Karpas-422 (cell line): Measurements from ENCODE around the gene C2CD4D. TPM values are rescaled to one million over a fixed set of nuclear protein-coding genes. Genes with fewer than 3 reads are reported as not detected.
"Not testable (repeated sequence)": the region's sequence is repeated elsewhere in the genome, so short reads cannot be mapped to it uniquely, and the experiment has no call there.

Experiments
- DNase-seq: peaks from one replicate; pipeline ENCODE4 v3.0.0-alpha.2; 2015
- H2AFZ ChIP-seq: fragments of 200-600 bp; sonication (generic); 2 replicates; pipeline ENCODE4 v1.6.1; 2014; ENCODE audit warnings: antibody characterized with exemption, low read length, mixed read lengths
- H3K27ac ChIP-seq: fragments of 200-600 bp; sonication (generic); 2 replicates; pipeline ENCODE4 v1.5.1; 2014; ENCODE audit warnings: mild to moderate bottlenecking, low read length, moderate library complexity
- H3K27me3 ChIP-seq: fragments of 200-600 bp; sonication (generic); 2 replicates; pipeline ENCODE4 v1.6.1; 2014; ENCODE audit warnings: low read length, mixed read lengths
- H3K36me3 ChIP-seq: fragments of 200-600 bp; sonication (generic); 2 replicates; pipeline ENCODE4 v1.6.1; 2014; ENCODE audit warnings: low read length, mixed read lengths; ENCODE audit not compliant: insufficient read depth
- H3K4me1 ChIP-seq: fragments of 200-600 bp; sonication (generic); 2 replicates; pipeline ENCODE4 v1.6.1; 2014; ENCODE audit warnings: mild to moderate bottlenecking, low read length, mixed read lengths
- H3K4me2 ChIP-seq: fragments of 200-600 bp; sonication (generic); 2 replicates; pipeline ENCODE4 v1.6.1; 2014; ENCODE audit warnings: low read length, low read depth, mild to moderate bottlenecking; ENCODE audit not compliant: poor library complexity, severe bottlenecking
- H3K4me3 ChIP-seq: fragments of 200-600 bp; sonication (generic); 2 replicates; pipeline ENCODE4 v1.5.1; 2014; ENCODE audit warnings: mild to moderate bottlenecking, antibody characterized with exemption, low read length, mixed read lengths
- H3K79me2 ChIP-seq: fragments of 200-600 bp; sonication (generic); 2 replicates; pipeline ENCODE4 v1.6.1; 2014; ENCODE audit warnings: mild to moderate bottlenecking, low read length, mixed read lengths
- H3K9ac ChIP-seq: fragments of 200-600 bp; sonication (generic); 2 replicates; pipeline ENCODE4 v1.6.0; 2014; ENCODE audit warnings: low read length
- H3K9me2 ChIP-seq: fragments of 200-600 bp; sonication (generic), shearing (Covaris generic); replicated peaks from 2 replicates; pipeline ENCODE4 v1.6.0; 2014; ENCODE audit warnings: mild to moderate bottlenecking, low read length, moderate library complexity; ENCODE audit not compliant: insufficient read depth
- H3K9me3 ChIP-seq: fragments of 300-700, 200-600 bp; sonication (generic); 2 replicates; pipeline ENCODE4 v1.6.1; 2014; ENCODE audit warnings: low read length, mixed read lengths
- H4K20me1 ChIP-seq: fragments of 200-600 bp; sonication (generic); 2 replicates; pipeline ENCODE4 v1.6.1; 2014; ENCODE audit warnings: mild to moderate bottlenecking, antibody characterized with exemption, low read length, low read depth; ENCODE audit not compliant: insufficient read depth
- total RNA-seq: library from RNA; depleted of rRNA; stranded (reverse); fragments of >200 nt; shearing (Covaris generic); gene quantifications from 2 replicates; pipeline ENCODE4 v1.2.3, GENCODE V29; 2014; ENCODE audit warnings: low replicate concordance

The C2CD4D gene
- total RNA-seq, 1 experiment from 2014 or later = not detected

- no peaks in the 10 kb centered on the region for H3K9me2 ChIP-seq
Measured at GRCh38 chr1:151864411-151864810, 24.8 kb upstream of the C2CD4D start.

GRCh38 chr1:151862604-151863003, 23.0 kb upstream of the C2CD4D start:
- Histone ChIP-seq H3K9me2 (no peaks in the 10 kb centered on the region), H3K79me2 (no peaks in the 10 kb centered on the region), H4K20me1 (no peaks in the 10 kb centered on the region), H3K9me3 (no peaks in the 10 kb centered on the region), H2AFZ (no peak overlapping the region), H3K36me3 (no peaks in the 10 kb centered on the region), H3K4me2 (no peak overlapping the region), H3K27ac (no peak overlapping the region), H3K27me3 (no peaks in the 10 kb centered on the region), H3K4me1 (peaks cover 7% of the 10 kb centered on the region; the same call in 1 of the 2 replicates), H3K4me3 (no peak overlapping the region), H3K9ac (no peak overlapping the region)
- no peak for DNase-seq

More at GRCh38 chr1:151864411-151864810, 24.8 kb upstream of the C2CD4D start:
- Histone ChIP-seq H4K20me1 (no peaks in the 10 kb centered on the region), H3K4me3 (no peak overlapping the region), H3K36me3 (no peaks in the 10 kb centered on the region), H3K27ac (no peak overlapping the region), H3K4me1 (peaks cover 7% of the 10 kb centered on the region; the same call in 1 of the 2 replicates), H3K79me2 (no peaks in the 10 kb centered on the region), H2AFZ (no peak overlapping the region), H3K9ac (no peak overlapping the region), H3K27me3 (no peaks in the 10 kb centered on the region), H3K9me3 (no peaks in the 10 kb centered on the region), H3K4me2 (no peak overlapping the region)
- DNase-seq = no peak

GRCh38 chr1:151860504-151861187, 21.0 kb upstream of the C2CD4D start:
- H2AFZ ChIP-seq = no peak overlapping the region
- no peaks in the 10 kb centered on the region for H3K9me2 ChIP-seq
- H3K4me1 ChIP-seq = peaks cover 7% of the 10 kb centered on the region; the same call in 1 of the 2 replicates
- H3K9ac ChIP-seq = no peak overlapping the region
- no peak overlapping the region for H3K27ac ChIP-seq
- H4K20me1 ChIP-seq = no peaks in the 10 kb centered on the region
- H3K27me3 ChIP-seq = no peaks in the 10 kb centered on the region
- H3K9me3 ChIP-seq = no peaks in the 10 kb centered on the region
- no peak for DNase-seq
- H3K79me2 ChIP-seq = no peaks in the 10 kb centered on the region
- no peak overlapping the region for H3K4me2 ChIP-seq
- H3K4me3 ChIP-seq = no peak overlapping the region
- no peaks in the 10 kb centered on the region for H3K36me3 ChIP-seq

GRCh38 chr1:151859891-151860293, 20.3 kb upstream of the C2CD4D start:
- Histone ChIP-seq H3K4me2 (no peak overlapping the region), H3K9ac (no peak overlapping the region), H3K36me3 (no peaks in the 10 kb centered on the region), H3K9me2 (no peaks in the 10 kb centered on the region), H3K79me2 (no peaks in the 10 kb centered on the region), H2AFZ (no peak overlapping the region), H3K4me1 (peaks cover 7% of the 10 kb centered on the region; the same call in 1 of the 2 replicates), H3K27ac (no peak overlapping the region), H3K4me3 (no peak overlapping the region), H4K20me1 (no peaks in the 10 kb centered on the region), H3K9me3 (no peaks in the 10 kb centered on the region), H3K27me3 (no peaks in the 10 kb centered on the region)
- DNase-seq = no peak

- no peaks in the 10 kb centered on the region for H3K36me3 ChIP-seq
- H3K27me3 ChIP-seq = no peaks in the 10 kb centered on the region
- H3K27ac ChIP-seq = no peak overlapping the region
- no peak overlapping the region for H2AFZ ChIP-seq
- no peaks in the 10 kb centered on the region for H3K79me2 ChIP-seq
- H4K20me1 ChIP-seq = no peaks in the 10 kb centered on the region
- H3K4me1 ChIP-seq = peaks cover 7% of the 10 kb centered on the region; the same call in 1 of the 2 replicates
- H3K4me3 ChIP-seq = no peak overlapping the region
- no peak overlapping the region for H3K9ac ChIP-seq
- H3K9me2 ChIP-seq = no peaks in the 10 kb centered on the region
- H3K9me3 ChIP-seq = no peaks in the 10 kb centered on the region
- DNase-seq = no peak
- no peak overlapping the region for H3K4me2 ChIP-seq
Measured at GRCh38 chr1:151858886-151859665, 19.5 kb upstream of the C2CD4D start.

- H3K79me2 ChIP-seq = no peaks in the 10 kb centered on the region
- no peak overlapping the region for H3K27ac ChIP-seq
- no peak overlapping the region for H3K9ac ChIP-seq
- H3K36me3 ChIP-seq = no peaks in the 10 kb centered on the region
- DNase-seq = no peak
- peaks cover 7% of the 10 kb centered on the region; the same call in 1 of the 2 replicates for H3K4me1 ChIP-seq
- no peaks in the 10 kb centered on the region for H3K9me3 ChIP-seq
- no peaks in the 10 kb centered on the region for H4K20me1 ChIP-seq
- H2AFZ ChIP-seq = no peak overlapping the region
- H3K4me3 ChIP-seq = no peak overlapping the region
- H3K4me2 ChIP-seq = no peak overlapping the region
- H3K9me2 ChIP-seq = no peaks in the 10 kb centered on the region
- H3K27me3 ChIP-seq = no peaks in the 10 kb centered on the region
Measured at GRCh38 chr1:151858030-151858746, 18.6 kb upstream of the C2CD4D start.

- no peak for DNase-seq
- H3K79me2 ChIP-seq = no peaks in the 10 kb centered on the region
- H4K20me1 ChIP-seq = no peaks in the 10 kb centered on the region
Measured at GRCh38 chr1:151855933-151856332, 16.3 kb upstream of the C2CD4D start.

GRCh38 chr1:151855516-151855915, 15.9 kb upstream of the C2CD4D start:
- not testable (repeated sequence) for H3K27me3 ChIP-seq, H3K27ac ChIP-seq, H3K4me3 ChIP-seq, H3K4me1 ChIP-seq, H3K36me3 ChIP-seq, H3K79me2 ChIP-seq, H2AFZ ChIP-seq, DNase-seq, H3K9me2 ChIP-seq, H4K20me1 ChIP-seq, H3K4me2 ChIP-seq, H3K9ac ChIP-seq, H3K9me3 ChIP-seq

More at GRCh38 chr1:151855933-151856332, 16.3 kb upstream of the C2CD4D start:
- Histone ChIP-seq H3K27ac (no peak overlapping the region), H3K27me3 (no peaks in the 10 kb centered on the region), H3K9me3 (no peaks in the 10 kb centered on the region), H3K9me2 (no peaks in the 10 kb centered on the region), H3K4me3 (no peak overlapping the region), H2AFZ (no peak overlapping the region), H3K4me2 (no peak overlapping the region), H3K36me3 (no peaks in the 10 kb centered on the region), H3K9ac (no peak overlapping the region), H3K4me1 (peaks cover 7% of the 10 kb centered on the region; the same call in 1 of the 2 replicates)
